Neural cell (in vitro differentiated cells): Measurements from ENCODE around the gene ITGBL1. TPM values are rescaled to one million over a fixed set of nuclear protein-coding genes. Genes with fewer than 3 reads are reported as not detected.

Experiments
- H2AFZ ChIP-seq: fragments of 200-600, 300-800 bp; sonication (generic), shearing (Covaris generic); 2 replicates; pipeline ENCODE4 v1.6.0; 2014; ENCODE audit warnings: low read depth, mild to moderate bottlenecking, antibody characterized with exemption, low read length, moderate library complexity
- H3F3A ChIP-seq: fragments of 200-600 bp; shearing (Covaris generic); 2 replicates; pipeline ENCODE4 v1.6.1; 2016; ENCODE audit warnings: mild to moderate bottlenecking, moderate library complexity, mixed read lengths, antibody characterized with exemption, low read length; ENCODE audit not compliant: insufficient read depth, poor library complexity, severe bottlenecking
- H3K27ac ChIP-seq: fragments of 200-600, 300-800 bp; sonication (generic), shearing (Covaris generic); 2 replicates; pipeline ENCODE4 v1.5.1; 2014; ENCODE audit warnings: mild to moderate bottlenecking, low read length, moderate library complexity
- H3K27me3 ChIP-seq: fragments of 300-800, 200-600 bp; sonication (generic), shearing (Covaris generic); 2 replicates; pipeline ENCODE4 v1.6.0; 2014; ENCODE audit warnings: mild to moderate bottlenecking, low read depth, low read length, moderate library complexity; ENCODE audit not compliant: insufficient read depth
- H3K36me3 ChIP-seq: fragments of 300-800, 200-600 bp; sonication (generic), shearing (Covaris generic); 2 replicates; pipeline ENCODE4 v1.5.1; 2014; ENCODE audit warnings: mild to moderate bottlenecking, antibody characterized with exemption, low read length, moderate library complexity; ENCODE audit not compliant: insufficient read depth
- H3K4me2 ChIP-seq: fragments of 300-800, 200-600 bp; sonication (generic), shearing (Covaris generic); 2 replicates; pipeline ENCODE4 v1.6.0; 2014; ENCODE audit warnings: mild to moderate bottlenecking, low read length
- H3K4me3 ChIP-seq: fragments of 300-800, 200-600 bp; sonication (generic), shearing (Covaris generic); 2 replicates; pipeline ENCODE4 v1.5.1; 2014; ENCODE audit warnings: mild to moderate bottlenecking, low read length, moderate library complexity
- H3K79me2 ChIP-seq: fragments of 200-600 bp; shearing (Covaris generic); replicated peaks from 2 replicates; pipeline ENCODE4 v1.6.0; 2014; ENCODE audit warnings: mild to moderate bottlenecking, low read length, moderate library complexity; ENCODE audit not compliant: insufficient read depth
- H3K9ac ChIP-seq: fragments of 300-800, 200-600 bp; sonication (generic), shearing (Covaris generic); 2 replicates; pipeline ENCODE4 v1.6.1; 2016; ENCODE audit warnings: mild to moderate bottlenecking, low read length, mixed read lengths
- H3K9me2 ChIP-seq: fragments of 200-600 bp; shearing (Covaris generic); 2 replicates; pipeline ENCODE4 v1.6.1; 2016; ENCODE audit warnings: mild to moderate bottlenecking, low read length, mixed read lengths; ENCODE audit not compliant: insufficient read depth
- H3K9me3 ChIP-seq: fragments of 200-600, 300-800 bp; sonication (generic), shearing (Covaris generic); 2 replicates; pipeline ENCODE4 v1.6.1; 2016; ENCODE audit warnings: mild to moderate bottlenecking, mixed run types, low read length, moderate library complexity, mixed read lengths
- H4K20me1 ChIP-seq: fragments of 200-600 bp; shearing (Covaris generic); 2 replicates; pipeline ENCODE4 v1.6.1; 2016; ENCODE audit warnings: mild to moderate bottlenecking, mixed run types; ENCODE audit not compliant: insufficient read depth
- EP300 ChIP-seq: fragments of 450-650 bp; conservative IDR thresholded peaks from 2 replicates; pipeline ENCODE4 v1.6.1; 2014; ENCODE audit warnings: antibody characterized with exemption, mild to moderate bottlenecking, moderate library complexity; ENCODE audit not compliant: poor library complexity, severe bottlenecking
- EZH2 ChIP-seq: fragments of 200-600, 300-800 bp; shearing (Covaris generic), sonication (generic); IDR thresholded peaks from 2 replicates; pipeline ENCODE4 v1.6.1; 2014; ENCODE audit warnings: antibody characterized with exemption, low read length, borderline replicate concordance, mild to moderate bottlenecking; ENCODE audit not compliant: insufficient read depth, poor library complexity, severe bottlenecking
- MXI1 ChIP-seq: fragments of 450-650 bp; conservative IDR thresholded peaks from 2 replicates; pipeline ENCODE4 v1.6.1; 2014; ENCODE audit warnings: antibody characterized with exemption, mild to moderate bottlenecking; ENCODE audit not compliant: poor library complexity, severe bottlenecking
- POLR2AphosphoS5 ChIP-seq: IDR thresholded peaks from 2 replicates; pipeline ENCODE4 v1.6.1; 2012
- SMC3 ChIP-seq: fragments of 450-650 bp; conservative IDR thresholded peaks from 2 replicates; pipeline ENCODE4 v1.6.1; 2014; ENCODE audit warnings: antibody characterized with exemption, mild to moderate bottlenecking, moderate library complexity; ENCODE audit not compliant: poor library complexity
- TAF1 ChIP-seq: IDR thresholded peaks from 2 replicates; pipeline ENCODE4 v1.6.1; 2012; ENCODE audit warnings: low read depth
- polyA plus RNA-seq: library from polyadenylated mRNA; depleted of rRNA; stranded (reverse); fragments of >200 nt; gene quantifications from 2 replicates; pipeline ENCODE4 v1.2.3, GENCODE V29; 2014
- TF ChIP-seq, protein P1 (sequence below): fragments of 450-650 bp; IDR thresholded peaks from 2 replicates; pipeline ENCODE4 v1.5.1; 2014; ENCODE audit warnings: antibody characterized with exemption, mild to moderate bottlenecking, moderate library complexity; ENCODE audit not compliant: poor library complexity, severe bottlenecking
- TF ChIP-seq, protein P2 (sequence below): IDR thresholded peaks from 2 replicates; pipeline ENCODE4 v1.6.1; 2012; ENCODE audit warnings: borderline replicate concordance

ITGBL1 gene
- polyA plus RNA-seq, 1 donor from 2014 or later, result 0.46 TPM

DNA sequence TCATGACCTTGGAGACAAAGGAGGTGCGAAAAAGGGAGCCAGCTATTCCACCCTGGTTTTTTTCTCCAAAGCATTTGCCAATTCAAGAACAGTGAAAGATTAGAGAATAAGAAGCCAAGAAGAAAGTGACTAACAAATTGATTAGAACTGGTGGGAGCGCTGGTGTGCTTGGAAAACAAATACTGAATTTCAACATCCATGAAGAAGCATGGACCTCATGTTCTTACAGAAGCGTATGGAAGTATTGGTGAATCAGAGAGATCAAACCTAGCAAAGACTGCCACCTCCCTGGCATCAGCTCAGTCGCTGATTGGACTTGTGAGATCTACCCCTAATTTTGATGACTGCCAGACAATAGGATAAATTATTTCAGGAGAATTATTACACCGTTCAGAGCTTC is 195.3 kb downstream of the ITGBL1 start (continued):
- TF ChIP-seq, protein P1, sequence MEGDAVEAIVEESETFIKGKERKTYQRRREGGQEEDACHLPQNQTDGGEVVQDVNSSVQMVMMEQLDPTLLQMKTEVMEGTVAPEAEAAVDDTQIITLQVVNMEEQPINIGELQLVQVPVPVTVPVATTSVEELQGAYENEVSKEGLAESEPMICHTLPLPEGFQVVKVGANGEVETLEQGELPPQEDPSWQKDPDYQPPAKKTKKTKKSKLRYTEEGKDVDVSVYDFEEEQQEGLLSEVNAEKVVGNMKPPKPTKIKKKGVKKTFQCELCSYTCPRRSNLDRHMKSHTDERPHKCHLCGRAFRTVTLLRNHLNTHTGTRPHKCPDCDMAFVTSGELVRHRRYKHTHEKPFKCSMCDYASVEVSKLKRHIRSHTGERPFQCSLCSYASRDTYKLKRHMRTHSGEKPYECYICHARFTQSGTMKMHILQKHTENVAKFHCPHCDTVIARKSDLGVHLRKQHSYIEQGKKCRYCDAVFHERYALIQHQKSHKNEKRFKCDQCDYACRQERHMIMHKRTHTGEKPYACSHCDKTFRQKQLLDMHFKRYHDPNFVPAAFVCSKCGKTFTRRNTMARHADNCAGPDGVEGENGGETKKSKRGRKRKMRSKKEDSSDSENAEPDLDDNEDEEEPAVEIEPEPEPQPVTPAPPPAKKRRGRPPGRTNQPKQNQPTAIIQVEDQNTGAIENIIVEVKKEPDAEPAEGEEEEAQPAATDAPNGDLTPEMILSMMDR, result no peak

DNA sequence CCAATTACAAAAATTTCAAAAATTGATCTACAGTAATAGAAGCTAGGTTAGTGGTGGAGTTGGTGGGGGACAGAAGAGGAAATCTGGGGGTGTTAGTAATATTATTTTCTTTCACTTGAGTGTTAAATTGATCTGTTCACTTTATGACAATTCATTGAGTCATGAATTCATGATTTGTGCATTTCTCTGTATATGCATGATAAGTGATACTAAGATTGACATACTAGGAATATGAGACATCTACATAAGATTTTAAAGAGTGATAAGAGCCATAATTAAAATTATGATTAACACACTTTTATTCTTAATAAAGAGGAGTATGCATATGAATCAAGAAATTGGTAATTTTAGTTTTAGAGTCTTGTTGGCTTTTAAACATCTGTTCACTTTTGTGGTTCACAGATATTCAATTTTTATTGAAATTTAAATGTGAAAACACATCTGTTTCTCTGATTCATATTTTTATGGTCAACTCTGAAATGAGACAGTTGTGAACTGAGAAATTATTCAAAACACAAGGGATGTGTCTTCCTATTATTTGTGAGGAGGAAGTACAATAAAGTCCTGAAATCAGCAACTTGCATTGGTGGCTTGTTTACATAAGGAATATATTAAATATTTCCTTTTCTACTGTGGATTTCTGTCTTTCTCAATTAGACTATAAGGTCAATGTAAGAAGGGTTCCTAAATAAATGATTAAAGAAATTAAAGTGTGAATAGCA is 196.5 kb downstream of the ITGBL1 start:
- H3K4me3 ChIP-seq, result no peak overlapping the region
- no peaks in the 10 kb centered on the region for H3F3A ChIP-seq
- TF ChIP-seq MXI1, result no peak
- TF ChIP-seq, protein P2, sequence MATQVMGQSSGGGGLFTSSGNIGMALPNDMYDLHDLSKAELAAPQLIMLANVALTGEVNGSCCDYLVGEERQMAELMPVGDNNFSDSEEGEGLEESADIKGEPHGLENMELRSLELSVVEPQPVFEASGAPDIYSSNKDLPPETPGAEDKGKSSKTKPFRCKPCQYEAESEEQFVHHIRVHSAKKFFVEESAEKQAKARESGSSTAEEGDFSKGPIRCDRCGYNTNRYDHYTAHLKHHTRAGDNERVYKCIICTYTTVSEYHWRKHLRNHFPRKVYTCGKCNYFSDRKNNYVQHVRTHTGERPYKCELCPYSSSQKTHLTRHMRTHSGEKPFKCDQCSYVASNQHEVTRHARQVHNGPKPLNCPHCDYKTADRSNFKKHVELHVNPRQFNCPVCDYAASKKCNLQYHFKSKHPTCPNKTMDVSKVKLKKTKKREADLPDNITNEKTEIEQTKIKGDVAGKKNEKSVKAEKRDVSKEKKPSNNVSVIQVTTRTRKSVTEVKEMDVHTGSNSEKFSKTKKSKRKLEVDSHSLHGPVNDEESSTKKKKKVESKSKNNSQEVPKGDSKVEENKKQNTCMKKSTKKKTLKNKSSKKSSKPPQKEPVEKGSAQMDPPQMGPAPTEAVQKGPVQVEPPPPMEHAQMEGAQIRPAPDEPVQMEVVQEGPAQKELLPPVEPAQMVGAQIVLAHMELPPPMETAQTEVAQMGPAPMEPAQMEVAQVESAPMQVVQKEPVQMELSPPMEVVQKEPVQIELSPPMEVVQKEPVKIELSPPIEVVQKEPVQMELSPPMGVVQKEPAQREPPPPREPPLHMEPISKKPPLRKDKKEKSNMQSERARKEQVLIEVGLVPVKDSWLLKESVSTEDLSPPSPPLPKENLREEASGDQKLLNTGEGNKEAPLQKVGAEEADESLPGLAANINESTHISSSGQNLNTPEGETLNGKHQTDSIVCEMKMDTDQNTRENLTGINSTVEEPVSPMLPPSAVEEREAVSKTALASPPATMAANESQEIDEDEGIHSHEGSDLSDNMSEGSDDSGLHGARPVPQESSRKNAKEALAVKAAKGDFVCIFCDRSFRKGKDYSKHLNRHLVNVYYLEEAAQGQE, result no peak
- TF ChIP-seq EP300, result no peak
- TF ChIP-seq TAF1, result no peak
- TF ChIP-seq EZH2, result no peak
- no peak overlapping the region for H3K9ac ChIP-seq
- H3K27me3 ChIP-seq, result no peaks in the 10 kb centered on the region
- H3K36me3 ChIP-seq, result no peaks in the 10 kb centered on the region
- H2AFZ ChIP-seq, result no peak overlapping the region
- H4K20me1 ChIP-seq, result no peaks in the 10 kb centered on the region
- no peaks in the 10 kb centered on the region for H3K9me2 ChIP-seq
- H3K4me2 ChIP-seq, result no peak overlapping the region
- no peaks in the 10 kb centered on the region for H3K9me3 ChIP-seq
- no peak overlapping the region for H3K27ac ChIP-seq
- H3K79me2 ChIP-seq, result no peaks in the 10 kb centered on the region

DNA sequence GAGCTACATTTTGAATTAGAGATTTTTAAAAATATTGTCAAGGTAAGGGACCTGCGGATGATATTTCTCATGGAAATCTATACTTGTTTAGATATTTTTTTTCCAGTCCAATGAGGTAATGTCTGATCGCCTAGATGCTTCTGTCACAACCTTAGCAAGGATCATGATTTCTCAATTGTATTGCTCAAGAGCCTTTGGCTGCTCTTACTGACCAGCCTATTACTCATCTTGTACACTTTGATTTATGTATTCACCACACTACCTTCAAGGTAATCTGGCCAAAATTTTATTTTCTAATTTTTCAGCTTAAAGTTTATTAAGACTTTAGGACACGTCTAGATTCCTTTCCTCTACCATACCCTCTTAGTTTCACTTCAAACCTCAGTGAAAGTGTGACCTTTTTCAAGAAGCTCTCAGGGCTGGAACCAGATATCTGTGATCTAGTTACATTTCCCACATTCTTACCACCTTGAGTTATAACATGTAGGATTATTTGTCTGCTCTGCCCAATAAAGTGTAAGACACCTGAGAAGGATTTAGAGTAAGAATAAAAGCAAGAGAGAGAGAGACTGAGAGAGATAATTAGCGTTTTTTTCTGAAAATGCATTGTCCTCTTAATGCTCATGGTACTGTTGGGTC is 197.1 kb downstream of the ITGBL1 start:
- Histone ChIP-seq H3K4me2 (no peak overlapping the region), H3K9me2 (no peaks in the 10 kb centered on the region), H3K9me3 (no peaks in the 10 kb centered on the region), H3K27ac (no peak overlapping the region), H2AFZ (no peak overlapping the region), H3K79me2 (no peaks in the 10 kb centered on the region), H3K36me3 (no peaks in the 10 kb centered on the region), H4K20me1 (no peaks in the 10 kb centered on the region), H3K9ac (no peak overlapping the region), H3K4me3 (no peak overlapping the region), H3K27me3 (no peaks in the 10 kb centered on the region), H3F3A (no peaks in the 10 kb centered on the region)
- TF ChIP-seq EP300 (no peak), SMC3 (no peak), POLR2AphosphoS5 (no peak), EZH2 (no peak), TAF1 (no peak), MXI1 (no peak)
- TF ChIP-seq, protein P2, result no peak
